Lower leg skin (tissue), 4 donors: Measurements from ENCODE around the gene MATCAP1. TPM values are rescaled to one million over a fixed set of nuclear protein-coding genes. Genes with fewer than 3 reads are reported as not detected.

Experiments
- DNase-seq, 2 donors: peaks; one replicate each; pipeline ENCODE4 v3.0.0-alpha.2; 2019; ENCODE audit warnings: low spot score in 2 of 2
- H3K4me3 ChIP-seq: fragments of 200-600 bp; sonication (generic); 2 replicates; pipeline ENCODE4 v1.5.1; 2017; ENCODE audit warnings: mild to moderate bottlenecking, low read depth; ENCODE audit not compliant: poor library complexity, severe bottlenecking
- CTCF ChIP-seq, 3 donors: fragments of 450-650 bp; IDR thresholded peaks; one replicate each; pipeline ENCODE4 v1.5.1; 2016; ENCODE audit warnings: antibody characterized with exemption in 3 of 3, mild to moderate bottlenecking in 3 of 3, moderate library complexity in 2 of 3
- POLR2A ChIP-seq, 2 donors: fragments of 450-650 bp; IDR thresholded peaks; one replicate each; pipeline ENCODE4 v1.6.1; 2016 to 2017; ENCODE audit warnings: antibody characterized with exemption in 2 of 2, mild to moderate bottlenecking in 1 of 2, moderate library complexity in 1 of 2
- WGBS, 2 donors: methylation state at CpG; one replicate each; pipeline ENCODE4 v1.1.5; 2018; 5-methylcytosine and 5-hydroxymethylcytosine counted together
- intact Hi-C: fragments of 100-400 bp; cut with DNase I; formaldehyde crosslinking; loops from one replicate; pipeline ENCODE4 v1.15.0; 2023; ENCODE audit warnings: low total_unique reads
- total RNA-seq, 4 donors: library from RNA; depleted of rRNA; stranded (reverse); fragments of >200 nt; gene quantifications; one replicate each; pipeline ENCODE4 v1.1.0, GENCODE V29; 2016

The MATCAP1 gene
- total RNA-seq, 4 donors from 2014 or later, result 5.1 to 8.9 (median 7.3) TPM

GRCh38 chr16:67215706-67216105 lies 31.9 kb upstream of the MATCAP1 start:
- 65 to 69% methylated on average over 5 of the region's 5 CpGs for WGBS, 2 donors
- intact Hi-C loops, result no loop called here
- no peak for DNase-seq
- TF ChIP-seq POLR2A (IDR thresholded peaks at IDR 0.05), result no peak
- no peak for TF ChIP-seq CTCF (IDR thresholded peaks at IDR 0.05)
- no peak overlapping the region for H3K4me3 ChIP-seq

- no peak for DNase-seq
- WGBS, 2 donors, result 74 to 78% methylated on average over 8 of the region's 8 CpGs
- H3K4me3 ChIP-seq, result no peak overlapping the region
- TF ChIP-seq CTCF (IDR thresholded peaks at IDR 0.05), result no peak
- no peak for TF ChIP-seq POLR2A (IDR thresholded peaks at IDR 0.05)
- intact Hi-C loops, result no loop called here
These were observed 29.6 kb upstream of the MATCAP1 start for GRCh38 chr16:67213197-67214019.

GRCh38 chr16:67212766-67213165 lies 29.0 kb upstream of the MATCAP1 start:
- DNase-seq, result no peak
- no peak for TF ChIP-seq POLR2A (IDR thresholded peaks at IDR 0.05)
- TF ChIP-seq CTCF (IDR thresholded peaks at IDR 0.05), result no peak
- intact Hi-C loops, result no loop called here
- H3K4me3 ChIP-seq, result no peak overlapping the region

- no peak overlapping the region for H3K4me3 ChIP-seq
- intact Hi-C loops, result no loop called here
- no peak for TF ChIP-seq CTCF (IDR thresholded peaks at IDR 0.05)
- TF ChIP-seq POLR2A (IDR thresholded peaks at IDR 0.05), result no peak
- no peak for DNase-seq
- 83 to 85% methylated on average over 7 of the region's 7 CpGs for WGBS, 2 donors
These were observed 27.9 kb upstream of the MATCAP1 start for GRCh38 chr16:67211674-67212073.

- 86 to 90% methylated on average over 10 to 23 of the region's 25 CpGs for WGBS, 2 donors
- H3K4me3 ChIP-seq, result no peak overlapping the region
- DNase-seq, result no peak
- intact Hi-C loops, result no loop called here
- TF ChIP-seq CTCF (IDR thresholded peaks at IDR 0.05) (no peak), POLR2A (IDR thresholded peaks at IDR 0.05) (no peak)
These were observed 26.5 kb upstream of the MATCAP1 start for GRCh38 chr16:67210069-67210937.
